Activated gamma-delta T cell treated with anti-CD3 and anti-CD28 coated beads, Interleukin-2, amount 50 U/mL, for 16 hours (primary cell): ENCODE data around the gene TAPBP.
"Not testable (repeated sequence)": the region's sequence is repeated elsewhere in the genome, so short reads cannot be mapped to it uniquely, and the experiment has no call there.

Source experiments
- DNase-seq: peaks from one replicate; pipeline ENCODE4 v3.0.0-alpha.2; 2020; ENCODE audit warnings: low read depth

Gene TAPBP

GRCh38 chr6:33313709-33314514, at the start of gene TAPBP:
Gene TAPBP (minus strand): TSS chr6:33314078. CDS start chr6:33314041, 37 bp downstream.
- DNase-seq, result peak; percentile 91

GRCh38 chr6:33363486-33363885, 49.6 kb upstream of the TAPBP start:
- DNase-seq, result not testable (repeated sequence)

GRCh38 chr6:33359331-33359730, 45.5 kb upstream of the TAPBP start:
- no peak for DNase-seq

- DNase-seq, result not testable (repeated sequence)
Measured at GRCh38 chr6:33357160-33357871, 43.4 kb upstream of the TAPBP start.

- no peak for DNase-seq
Measured at GRCh38 chr6:33356295-33356694, 42.4 kb upstream of the TAPBP start.

- DNase-seq, result not testable (repeated sequence)
Measured at GRCh38 chr6:33355860-33356259, 42.0 kb upstream of the TAPBP start.

GRCh38 chr6:33347816-33348215, 33.9 kb upstream of the TAPBP start:
- no peak for DNase-seq

GRCh38 chr6:33346972-33347371, 33.1 kb upstream of the TAPBP start:
- DNase-seq, result not testable (repeated sequence)

GRCh38 chr6:33344701-33345697, 31.1 kb upstream of the TAPBP start:
- peak; percentile 54 for DNase-seq

- peak; percentile 45 for DNase-seq
Measured at GRCh38 chr6:33343953-33344611, 30.2 kb upstream of the TAPBP start.

- DNase-seq, result not testable (repeated sequence)
Measured at GRCh38 chr6:33343606-33343952, 29.7 kb upstream of the TAPBP start.

GRCh38 chr6:33339193-33339592, 25.3 kb upstream of the TAPBP start:
- DNase-seq, result no peak

- DNase-seq, result no peak
Measured at GRCh38 chr6:33336495-33336894, 22.6 kb upstream of the TAPBP start.

- DNase-seq, result no peak
Measured at GRCh38 chr6:33335916-33336315, 22.0 kb upstream of the TAPBP start.

GRCh38 chr6:33333666-33334065, 19.8 kb upstream of the TAPBP start:
- DNase-seq, result no peak

- no peak for DNase-seq
Measured at GRCh38 chr6:33330736-33331135, 16.9 kb upstream of the TAPBP start.

GRCh38 chr6:33329058-33329457, 15.2 kb upstream of the TAPBP start:
- no peak for DNase-seq

- DNase-seq, result no peak
Measured at GRCh38 chr6:33324125-33324524, 10.2 kb upstream of the TAPBP start.

GRCh38 chr6:33323623-33323948, 9.7 kb upstream of the TAPBP start:
- DNase-seq, result no peak

- DNase-seq, result no peak
Measured at GRCh38 chr6:33321227-33321626, 7.3 kb upstream of the TAPBP start.

- DNase-seq, result no peak
Measured at GRCh38 chr6:33320315-33321181, 6.7 kb upstream of the TAPBP start.
